ENCODE results near the gene CDK15. TPM values are rescaled to one million over a fixed set of nuclear protein-coding genes. Genes with fewer than 3 reads are reported as not detected.

CDK15 gene
- total and polyA plus RNA-seq, 9 of the 15 experiments (the other 6 are each of a cell fraction or from before 2014, with no cell fraction given): not detected

- in situ Hi-C loops (cut with MboI): no loop called here
- H3K79me2 ChIP-seq (ENCODE audit: control insufficient read depth, insufficient read depth, low read length): no peaks in the 10 kb centered on the region
- intact Hi-C loops (cut with micrococcal nuclease): no loop called here
- CTCF ChIA-PET (ENCODE audit: low intra/inter-chr PET ratio): no interaction called here
- H3K9me3 ChIP-seq (replicated peaks; ENCODE audit: control insufficient read depth, insufficient read depth, low read depth, low read length): no peaks in the 10 kb centered on the region
- no peak for FAIRE-seq
- no peak overlapping the region for H3K4me2 ChIP-seq (ENCODE audit: insufficient read depth, low read length)
- H4K20me1 ChIP-seq (replicated peaks; ENCODE audit: control insufficient read depth, insufficient read depth, low read length): no peaks in the 10 kb centered on the region
- no peak overlapping the region for H2AFZ ChIP-seq (ENCODE audit: low read depth, low read length)
- no peak for ATAC-seq
- no peak overlapping the region for H3K27ac ChIP-seq (ENCODE audit: extremely low read depth, low read depth, low read length)
- H3K27me3 ChIP-seq (ENCODE audit: control insufficient read depth in 2 of 2, insufficient read depth in 2 of 2, low read length in 2 of 2): no peaks in the 10 kb centered on the region
- no peaks in the 10 kb centered on the region for H3K9me1 ChIP-seq (ENCODE audit: control insufficient read depth, insufficient read depth, low read length)
- H3K9ac ChIP-seq (ENCODE audit: insufficient read depth in 1 of 2, low read depth in 2 of 2, low read length in 2 of 2): no peak overlapping the region
- BruUV-seq (replicated peaks): no TSS peak
- H3K4me1 ChIP-seq (replicated peaks in 1 of 2; ENCODE audit: control insufficient read depth in 2 of 2, insufficient read depth in 2 of 2, low read length in 2 of 2): peaks cover 5 to 17% of the 10 kb centered on the region in 2 experiments; a peak in 3 of 5 replicates
- no peak for DNase-seq (ENCODE audit: extremely low read depth in 1 of 4, low spot score in 3 of 4)
- TF ChIP-seq ZNF707 (CRISPR knock-in tag; conservative IDR thresholded peaks at IDR 0.05) (no peak), ZNF133 (CRISPR knock-in tag; IDR thresholded peaks at IDR 0.05) (no peak), RHOXF2B (CRISPR knock-in tag; conservative IDR thresholded peaks at IDR 0.05) (no peak), PURB (CRISPR knock-in tag; IDR thresholded peaks at IDR 0.05; ENCODE audit: low read depth) (no peak), E2F3 (CRISPR knock-in tag; IDR thresholded peaks at IDR 0.05) (no peak), EP300 (IDR thresholded peaks at IDR 0.05; ENCODE audit: low read length) (no peak)
- TF ChIP-seq, protein P1, sequence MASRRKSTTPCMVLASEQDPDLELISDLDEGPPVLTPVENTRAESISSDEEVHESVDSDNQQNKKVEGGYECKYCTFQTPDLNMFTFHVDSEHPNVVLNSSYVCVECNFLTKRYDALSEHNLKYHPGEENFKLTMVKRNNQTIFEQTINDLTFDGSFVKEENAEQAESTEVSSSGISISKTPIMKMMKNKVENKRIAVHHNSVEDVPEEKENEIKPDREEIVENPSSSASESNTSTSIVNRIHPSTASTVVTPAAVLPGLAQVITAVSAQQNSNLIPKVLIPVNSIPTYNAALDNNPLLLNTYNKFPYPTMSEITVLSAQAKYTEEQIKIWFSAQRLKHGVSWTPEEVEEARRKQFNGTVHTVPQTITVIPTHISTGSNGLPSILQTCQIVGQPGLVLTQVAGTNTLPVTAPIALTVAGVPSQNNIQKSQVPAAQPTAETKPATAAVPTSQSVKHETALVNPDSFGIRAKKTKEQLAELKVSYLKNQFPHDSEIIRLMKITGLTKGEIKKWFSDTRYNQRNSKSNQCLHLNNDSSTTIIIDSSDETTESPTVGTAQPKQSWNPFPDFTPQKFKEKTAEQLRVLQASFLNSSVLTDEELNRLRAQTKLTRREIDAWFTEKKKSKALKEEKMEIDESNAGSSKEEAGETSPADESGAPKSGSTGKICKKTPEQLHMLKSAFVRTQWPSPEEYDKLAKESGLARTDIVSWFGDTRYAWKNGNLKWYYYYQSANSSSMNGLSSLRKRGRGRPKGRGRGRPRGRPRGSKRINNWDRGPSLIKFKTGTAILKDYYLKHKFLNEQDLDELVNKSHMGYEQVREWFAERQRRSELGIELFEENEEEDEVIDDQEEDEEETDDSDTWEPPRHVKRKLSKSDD (conservative IDR thresholded peaks at IDR 0.05; ENCODE audit: low read length): no peak
- no peak overlapping the region for H3K4me3 ChIP-seq
- no peaks in the 10 kb centered on the region for H3K36me3 ChIP-seq (ENCODE audit: control insufficient read depth, insufficient read depth, low read length)
- POLR2A ChIA-PET: no interaction called here
Observed at GRCh38 chr2:201786471-201786870, 19.9 kb upstream of the CDK15 start.

Data from K562 (cell line).